ENCODE results near the gene ALX1. TPM values are rescaled to one million over a fixed set of nuclear protein-coding genes. Genes with fewer than 3 reads are reported as not detected.

Gene ALX1
- total and polyA plus RNA-seq, 2 of the 4 experiments (the other 2 are of a cell fraction), result not detected

- Histone ChIP-seq H3K4me3 (ENCODE audit: insufficient read depth, low read depth, low read length) (no peak overlapping the region), H2AK9ac (replicated peaks; ENCODE audit: low read depth, low read length, poor library complexity) (no peak overlapping the region), H4K8ac (ENCODE audit: low read depth in 2 of 2, low read length in 2 of 2) (no peak overlapping the region), H2BK20ac (ENCODE audit: low read depth, low read length) (no peak overlapping the region), H3K23ac (ENCODE audit: low read depth, low read length) (no peak overlapping the region), H3K27me3 (ENCODE audit: control insufficient read depth, insufficient read depth, low read length) (no peaks in the 10 kb centered on the region; the same call in 1 of the 2 replicates), H2BK15ac (ENCODE audit: low read depth, low read length) (no peak overlapping the region), H3K4ac (ENCODE audit: low read depth, low read length) (no peak overlapping the region), H3K36me3 (ENCODE audit: control insufficient read depth, insufficient read depth, low read length) (no peaks in the 10 kb centered on the region), H3K14ac (replicated peaks; ENCODE audit: low read depth, low read length) (no peak overlapping the region), H3K27ac (ENCODE audit: insufficient read depth, low read length) (no peak overlapping the region), H2AFZ (replicated peaks; ENCODE audit: low read length, poor library complexity) (no peak overlapping the region), H3K18ac (ENCODE audit: low read depth, low read length) (no peak overlapping the region), H3K9ac (ENCODE audit: low read depth, low read length) (no peak overlapping the region), H3K4me1 (ENCODE audit: control insufficient read depth, insufficient read depth, low read length) (no peaks in the 10 kb centered on the region), H3K9me1 (ENCODE audit: insufficient read depth, low read length) (no peaks in the 10 kb centered on the region), H2AK5ac (ENCODE audit: low read depth, low read length) (no peak overlapping the region), H3K56ac (ENCODE audit: extremely low read depth, insufficient read depth, low read length) (no peak overlapping the region), H4K5ac (ENCODE audit: low read depth, low read length) (no peak overlapping the region), H3K9me3 (ENCODE audit: control insufficient read depth, insufficient read depth, low read length) (no peaks in the 10 kb centered on the region), H3K4me2 (ENCODE audit: low read depth, low read length) (no peak overlapping the region), H2BK120ac (ENCODE audit: low read depth, low read length) (no peak overlapping the region), H4K20me1 (ENCODE audit: insufficient read depth, low read length) (no peaks in the 10 kb centered on the region), H3K79me1 (ENCODE audit: low read depth in 1 of 2, low read length in 2 of 2) (no peaks in the 10 kb centered on the region), H4K91ac (ENCODE audit: insufficient read depth, low read depth, low read length) (no peak overlapping the region), H2BK5ac (ENCODE audit: low read depth, low read length, poor library complexity, severe bottlenecking) (no peak overlapping the region)
- ChIA-PET CTCF (no interaction called here), POLR2A (ENCODE audit: unreplicated experiment) (no interaction called here)
- no peak for DNase-seq
- WGBS, 2 experiments (ENCODE audit: extremely low coverage in 2 of 2, insufficient read length in 1 of 2), result 10% methylated on average over 2 of the region's 5 CpGs; no CpG with 5 or more reads in 1 of the 2 experiments
- ATAC-seq (ENCODE audit: low read depth), result no peak
- dilution Hi-C loops (cut with HindIII; ENCODE audit: low sequenced_read_pairs, unreplicated experiment), result no loop called here
- BruUV-seq (replicated peaks), result no TSS peak
- intact Hi-C loops (cut with micrococcal nuclease), result no loop called here
- TF ChIP-seq RAD21 (IDR thresholded peaks at IDR 0.05; ENCODE audit: low read length) (no peak), MAZ (IDR thresholded peaks at IDR 0.05; ENCODE audit: borderline replicate concordance, low read depth, low read length) (no peak), CEBPB (IDR thresholded peaks at IDR 0.05; ENCODE audit: low read depth, low read length) (no peak), ELK1 (IDR thresholded peaks at IDR 0.05; ENCODE audit: borderline replicate concordance, low read depth, low read length) (no peak), MAFK (IDR thresholded peaks at IDR 0.05; ENCODE audit: low read depth, low read length) (no peak), FOS (IDR thresholded peaks at IDR 0.05; ENCODE audit: low read depth, low read length) (no peak), NFE2L2 (IDR thresholded peaks at IDR 0.05; ENCODE audit: low read depth, low read length) (no peak), SMC3 (IDR thresholded peaks at IDR 0.05; ENCODE audit: low read depth, low read length) (no peak), RCOR1 (IDR thresholded peaks at IDR 0.05; ENCODE audit: insufficient replicate concordance, low read length) (no peak)
- in situ Hi-C loops (cut with MboI; ENCODE audit: low sequenced_read_pairs), result no loop called here
Measured at GRCh38 chr12:85308374-85308773, 28.4 kb downstream of the ALX1 start.
